ENCODE data around the gene ROR1.

- TF ChIP-seq, protein P1, sequence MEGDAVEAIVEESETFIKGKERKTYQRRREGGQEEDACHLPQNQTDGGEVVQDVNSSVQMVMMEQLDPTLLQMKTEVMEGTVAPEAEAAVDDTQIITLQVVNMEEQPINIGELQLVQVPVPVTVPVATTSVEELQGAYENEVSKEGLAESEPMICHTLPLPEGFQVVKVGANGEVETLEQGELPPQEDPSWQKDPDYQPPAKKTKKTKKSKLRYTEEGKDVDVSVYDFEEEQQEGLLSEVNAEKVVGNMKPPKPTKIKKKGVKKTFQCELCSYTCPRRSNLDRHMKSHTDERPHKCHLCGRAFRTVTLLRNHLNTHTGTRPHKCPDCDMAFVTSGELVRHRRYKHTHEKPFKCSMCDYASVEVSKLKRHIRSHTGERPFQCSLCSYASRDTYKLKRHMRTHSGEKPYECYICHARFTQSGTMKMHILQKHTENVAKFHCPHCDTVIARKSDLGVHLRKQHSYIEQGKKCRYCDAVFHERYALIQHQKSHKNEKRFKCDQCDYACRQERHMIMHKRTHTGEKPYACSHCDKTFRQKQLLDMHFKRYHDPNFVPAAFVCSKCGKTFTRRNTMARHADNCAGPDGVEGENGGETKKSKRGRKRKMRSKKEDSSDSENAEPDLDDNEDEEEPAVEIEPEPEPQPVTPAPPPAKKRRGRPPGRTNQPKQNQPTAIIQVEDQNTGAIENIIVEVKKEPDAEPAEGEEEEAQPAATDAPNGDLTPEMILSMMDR (IDR thresholded peaks at IDR 0.05): no peak
- no peak for TF ChIP-seq POLR2A (IDR thresholded peaks at IDR 0.05)
Measured at GRCh38 chr1:64111787-64112186, 338.0 kb downstream of the ROR1 start.

Data from testis (tissue), 2 donors.